Prostate gland (tissue), 2 donors: ENCODE results near the gene NAA30.

Source experiments
- POLR2A ChIP-seq: fragments of 450-650 bp; IDR thresholded peaks from one replicate; pipeline ENCODE4 v1.6.1; 2016; ENCODE audit warnings: antibody characterized with exemption, mild to moderate bottlenecking
- POLR2AphosphoS5 ChIP-seq: sonication (generic); formaldehyde crosslinking; IDR thresholded peaks from one replicate; pipeline ENCODE4 v1.6.1; 2017; ENCODE audit warnings: antibody characterized with exemption
- TF ChIP-seq, protein P1 (sequence below), 4 experiments: fragments of 200-600 bp in 2 of 4; fragments of 450-650 bp in 2 of 4; sonication (generic) in 2 of 4; IDR thresholded peaks; 1 replicate in 3 of 4; 2 replicates in 1 of 4; pipeline ENCODE4 v1.5.1; 2016 to 2019; ENCODE audit warnings: antibody characterized with exemption in 4 of 4, mild to moderate bottlenecking in 2 of 4, moderate library complexity in 2 of 4

GRCh38 chr14:57400556-57401494, 10.4 kb downstream of the NAA30 start:
- TF ChIP-seq, protein P1, sequence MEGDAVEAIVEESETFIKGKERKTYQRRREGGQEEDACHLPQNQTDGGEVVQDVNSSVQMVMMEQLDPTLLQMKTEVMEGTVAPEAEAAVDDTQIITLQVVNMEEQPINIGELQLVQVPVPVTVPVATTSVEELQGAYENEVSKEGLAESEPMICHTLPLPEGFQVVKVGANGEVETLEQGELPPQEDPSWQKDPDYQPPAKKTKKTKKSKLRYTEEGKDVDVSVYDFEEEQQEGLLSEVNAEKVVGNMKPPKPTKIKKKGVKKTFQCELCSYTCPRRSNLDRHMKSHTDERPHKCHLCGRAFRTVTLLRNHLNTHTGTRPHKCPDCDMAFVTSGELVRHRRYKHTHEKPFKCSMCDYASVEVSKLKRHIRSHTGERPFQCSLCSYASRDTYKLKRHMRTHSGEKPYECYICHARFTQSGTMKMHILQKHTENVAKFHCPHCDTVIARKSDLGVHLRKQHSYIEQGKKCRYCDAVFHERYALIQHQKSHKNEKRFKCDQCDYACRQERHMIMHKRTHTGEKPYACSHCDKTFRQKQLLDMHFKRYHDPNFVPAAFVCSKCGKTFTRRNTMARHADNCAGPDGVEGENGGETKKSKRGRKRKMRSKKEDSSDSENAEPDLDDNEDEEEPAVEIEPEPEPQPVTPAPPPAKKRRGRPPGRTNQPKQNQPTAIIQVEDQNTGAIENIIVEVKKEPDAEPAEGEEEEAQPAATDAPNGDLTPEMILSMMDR (IDR thresholded peaks at IDR 0.05), result no peak
- TF ChIP-seq POLR2AphosphoS5 (no peak), POLR2A (no peak)
